ENCODE data around the gene USP25.

Gene USP25

GRCh38 chr21:15820852-15821379, 91.1 kb downstream of the USP25 start:
- DNase-seq, result no peak

- no peak for DNase-seq
Measured at GRCh38 chr21:15823486-15824150, 93.8 kb downstream of the USP25 start.

DNA sequence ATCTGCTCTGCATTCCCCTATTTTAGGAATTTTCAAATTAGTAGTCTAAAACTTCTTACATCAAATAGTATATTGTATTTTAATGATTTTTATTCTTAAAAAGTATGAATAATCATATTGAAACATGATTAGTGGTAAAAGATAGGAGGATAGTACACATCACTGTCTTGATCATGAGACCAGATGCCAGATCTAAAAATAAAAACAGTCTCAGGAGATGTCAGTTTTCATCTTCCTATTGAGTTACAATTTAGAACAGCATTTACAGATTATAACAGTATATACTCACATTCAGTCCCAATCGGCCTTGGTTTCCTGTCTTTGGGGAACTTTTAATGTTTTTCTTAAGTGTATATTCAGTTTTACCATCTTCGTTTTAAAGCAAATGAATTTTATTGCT, 95.9 kb downstream of the USP25 start:
- no peak for DNase-seq

- DNase-seq, result no peak
Measured at GRCh38 chr21:15826147-15826780, 96.5 kb downstream of the USP25 start.

GRCh38 chr21:15826908-15827601, 97.3 kb downstream of the USP25 start:
- no peak for DNase-seq

- DNase-seq, result no peak
Measured at GRCh38 chr21:15831497-15831896, 101.7 kb downstream of the USP25 start.

- no peak for DNase-seq
Measured at GRCh38 chr21:15837645-15838044, 107.9 kb downstream of the USP25 start.

DNA sequence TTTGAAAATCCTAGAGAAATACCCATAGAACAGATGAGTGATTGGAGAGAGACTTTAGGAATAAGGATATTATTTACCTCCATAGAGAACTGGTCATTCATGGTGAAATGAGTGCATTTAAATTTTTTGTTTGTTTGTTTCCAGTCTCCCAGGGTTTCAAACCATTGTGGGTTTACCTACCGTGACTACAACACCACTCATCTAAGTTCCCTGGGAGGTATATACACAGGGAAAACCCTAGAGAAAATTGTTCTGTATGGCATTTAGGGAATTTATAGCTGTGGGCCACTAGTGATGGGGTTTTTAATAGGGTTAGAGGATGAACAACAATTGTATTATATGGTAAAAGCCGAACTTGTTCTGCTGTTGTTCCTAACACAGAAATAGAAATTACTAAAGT, 109.2 kb downstream of the USP25 start:
- no peak for DNase-seq

DNA sequence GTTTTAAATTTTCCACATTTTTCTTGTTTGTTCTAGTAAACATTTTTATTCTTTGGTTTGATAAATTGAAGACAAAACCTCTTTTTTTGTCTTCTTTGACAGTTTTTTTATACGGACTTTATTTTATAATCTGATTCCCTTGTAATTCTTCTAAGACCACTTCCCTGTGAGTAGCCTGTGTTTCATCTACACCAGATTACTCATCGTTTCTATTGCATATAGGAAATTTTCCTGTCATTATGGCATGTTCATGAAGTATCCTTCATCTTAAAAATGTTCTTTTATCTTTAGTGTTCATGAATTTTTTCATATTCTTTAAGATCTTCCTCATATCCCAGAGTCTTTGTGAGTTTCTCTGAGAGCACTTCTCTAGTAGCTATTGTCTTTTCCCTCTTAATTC, 109.8 kb downstream of the USP25 start:
- no peak for DNase-seq

- no peak for DNase-seq
Measured at GRCh38 chr21:15840406-15840805, 110.6 kb downstream of the USP25 start.

DNA sequence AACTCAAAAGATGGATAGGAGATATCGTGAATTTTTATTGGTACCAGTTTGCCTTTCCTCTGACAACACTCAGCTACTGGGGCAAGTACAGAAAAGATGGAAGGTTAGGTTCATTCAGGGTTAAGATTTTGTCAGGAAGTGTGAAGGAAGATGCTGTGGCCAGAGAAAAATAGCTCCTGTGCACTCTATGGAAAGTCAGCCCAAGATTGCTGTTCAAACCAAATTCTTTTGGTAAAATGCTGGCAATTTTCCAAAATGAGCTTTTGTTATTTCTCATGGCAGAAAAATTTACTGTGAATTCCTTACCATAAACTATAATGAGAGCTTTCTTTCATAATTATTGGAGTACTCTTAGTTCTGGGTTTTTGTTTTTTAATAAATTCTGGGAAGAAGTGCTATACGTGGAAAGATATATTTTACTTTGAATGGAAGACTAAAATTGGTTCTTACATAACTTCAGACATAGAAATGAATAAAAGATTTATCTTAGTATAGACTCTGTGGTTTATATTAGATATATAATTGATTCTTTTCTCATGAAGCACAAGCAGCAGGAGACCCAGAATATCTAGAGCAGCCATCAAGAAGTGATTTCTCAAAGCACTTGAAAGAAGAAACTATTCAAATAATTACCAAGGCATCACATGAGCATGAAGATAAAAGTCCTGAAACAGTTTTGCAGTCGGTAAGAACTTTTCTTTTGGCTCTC, 112.2 kb downstream of the USP25 start:
- no peak for DNase-seq

DNA sequence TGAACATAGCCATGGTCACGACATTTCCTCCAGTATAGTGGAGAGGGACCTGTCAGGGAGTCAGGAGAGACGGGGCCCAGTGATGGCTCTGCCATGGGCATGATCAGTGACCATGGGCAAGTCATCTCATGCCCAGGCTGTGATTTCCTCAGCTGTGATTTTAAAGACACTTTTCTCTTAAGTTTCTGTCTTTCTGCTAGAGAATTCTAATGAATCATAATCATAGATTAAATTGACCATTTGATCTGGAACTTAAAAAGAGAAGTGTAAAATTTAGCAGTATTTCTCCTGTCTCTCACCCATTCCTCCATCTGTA, 112.7 kb downstream of the USP25 start:
- no peak for DNase-seq

DNA sequence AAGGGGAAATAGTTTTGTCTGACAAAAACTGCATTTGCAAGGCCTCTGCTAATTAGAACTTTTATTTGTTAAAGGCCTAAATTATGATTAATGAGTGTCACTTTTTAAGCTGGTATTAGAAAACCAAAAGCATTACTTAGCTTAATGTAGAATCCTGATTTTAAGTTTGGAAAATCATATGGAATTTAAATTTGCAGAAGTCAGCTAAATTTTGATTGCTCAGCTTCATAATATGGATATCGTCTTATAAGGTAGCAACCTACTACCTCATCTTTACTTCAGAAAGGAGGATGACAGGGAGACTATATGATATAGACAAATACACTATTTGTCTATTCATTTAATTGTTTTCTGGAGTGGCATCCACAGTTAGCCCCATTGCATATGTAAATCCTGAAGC, 114.0 kb downstream of the USP25 start:
- DNase-seq, result no peak

GRCh38 chr21:15848634-15849560, 119.1 kb downstream of the USP25 start:
- no peak for DNase-seq

DNA sequence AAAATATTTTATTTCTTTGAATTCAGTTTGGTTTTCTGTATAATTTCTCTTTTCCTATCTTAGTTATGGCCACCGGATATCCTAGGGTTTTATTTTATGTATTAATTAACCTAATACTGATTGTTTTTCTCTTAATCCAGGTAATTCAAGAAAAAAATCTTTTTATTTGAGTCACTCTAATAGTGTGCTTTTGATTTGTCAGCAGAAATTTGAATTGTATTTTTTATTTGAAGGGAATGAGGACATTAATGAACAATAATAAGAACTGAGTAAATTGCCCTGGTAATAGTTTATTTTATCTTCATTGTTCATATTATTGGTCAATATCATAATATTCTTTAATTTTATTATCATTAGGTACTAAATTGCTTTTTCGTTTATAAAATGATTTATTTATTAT, 120.1 kb downstream of the USP25 start:
- no peak for DNase-seq

- DNase-seq, result no peak
Measured at GRCh38 chr21:15850645-15851044, 120.9 kb downstream of the USP25 start.

GRCh38 chr21:15852146-15852545, 122.4 kb downstream of the USP25 start:
- DNase-seq, result no peak

GRCh38 chr21:15853126-15853525, 123.3 kb downstream of the USP25 start:
- DNase-seq, result no peak

DNA sequence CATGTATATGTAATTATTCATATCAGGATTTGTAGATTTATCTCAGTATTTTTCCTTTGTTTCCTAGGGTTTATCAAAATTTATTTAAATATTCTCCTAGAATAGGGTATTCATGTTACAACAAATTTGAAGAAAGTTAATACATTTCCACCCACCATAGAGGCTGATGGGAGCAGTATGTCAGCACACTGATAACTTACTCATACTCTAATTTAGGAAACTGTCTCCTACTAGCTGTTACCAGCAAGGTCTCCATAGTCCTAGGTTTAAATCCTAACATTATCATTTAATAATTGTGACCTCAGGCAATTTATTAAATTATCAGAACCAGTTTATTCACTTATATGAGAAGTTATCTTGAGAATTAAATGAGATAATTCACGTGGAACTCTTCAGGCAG, 127.0 kb downstream of the USP25 start:
- no peak for DNase-seq

GRCh38 chr21:15857740-15858139, 128.0 kb downstream of the USP25 start:
- no peak for DNase-seq

- DNase-seq, result no peak
Measured at GRCh38 chr21:15860541-15860940, 130.8 kb downstream of the USP25 start.

DNA sequence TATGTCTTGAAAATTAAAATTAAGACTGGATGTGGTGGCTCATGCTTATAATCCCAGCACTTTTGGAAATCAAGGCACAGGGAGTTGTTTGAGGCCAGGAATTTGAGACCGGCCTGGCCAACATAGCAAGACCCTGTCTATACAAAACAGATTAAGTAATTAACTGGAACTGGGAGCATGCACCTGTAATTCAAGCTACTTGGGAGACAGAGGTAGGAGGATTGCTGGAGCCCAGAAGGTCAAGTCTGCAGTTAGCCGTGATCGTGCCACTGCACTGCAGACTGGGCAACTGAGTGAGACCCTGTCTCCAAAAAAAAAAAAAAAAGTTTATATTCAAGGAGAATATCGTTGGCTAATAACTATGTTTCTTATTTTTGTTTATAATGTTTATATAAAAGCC, 139.2 kb downstream of the USP25 start:
- no peak for DNase-seq

DNA sequence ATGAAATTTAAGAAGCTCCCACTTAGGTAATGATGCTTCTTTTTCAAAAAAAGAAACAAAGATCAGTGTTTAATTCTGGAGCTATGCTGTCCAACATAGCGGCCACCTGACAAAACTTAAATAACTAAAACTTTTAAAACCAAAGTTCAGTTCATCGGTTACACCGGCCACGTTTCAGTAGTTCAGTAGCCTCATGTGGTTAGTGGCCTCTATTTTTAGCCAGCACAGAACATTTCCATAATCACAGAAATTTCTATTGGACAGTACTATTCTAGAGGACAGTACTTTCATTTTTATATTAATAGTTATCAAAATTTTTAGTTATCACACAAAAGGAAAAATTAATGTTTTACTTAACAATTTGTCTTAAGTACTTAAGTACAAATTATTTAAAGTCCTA, 141.0 kb downstream of the USP25 start:
- DNase-seq, result no peak
